GM19035 (cell line): ENCODE data around the gene RTTN.
"Not testable (repeated sequence)": the region's sequence is repeated elsewhere in the genome, so short reads cannot be mapped to it uniquely, and the experiment has no call there.

Experiments used
- ATAC-seq: cut with Tn5 transposase; IDR thresholded peaks from one replicate; pipeline ENCODE4 v1.9.1; 2021; ENCODE audit not compliant: unreplicated experiment

The RTTN gene

GRCh38 chr18:70205421-70206397 lies at the start of gene RTTN:
RTTN (minus strand) TSS chr18:70205687; CDS start chr18:70205658, 29 bp downstream.
- peak; percentile 96 for ATAC-seq

- no peak for ATAC-seq
These were observed 45.3 kb upstream of the RTTN start for GRCh38 chr18:70250781-70251180.

GRCh38 chr18:70249861-70250260 lies 44.4 kb upstream of the RTTN start:
- not testable (repeated sequence) for ATAC-seq

- no peak for ATAC-seq
These were observed 43.6 kb upstream of the RTTN start for GRCh38 chr18:70249118-70249517.

GRCh38 chr18:70246061-70246466 lies 40.6 kb upstream of the RTTN start:
- ATAC-seq: no peak

- no peak for ATAC-seq
These were observed 37.8 kb upstream of the RTTN start for GRCh38 chr18:70243131-70243929.

GRCh38 chr18:70236921-70237320 lies 31.4 kb upstream of the RTTN start:
- not testable (repeated sequence) for ATAC-seq

GRCh38 chr18:70235478-70235877 lies 30.0 kb upstream of the RTTN start:
- no peak for ATAC-seq

- ATAC-seq: no peak
These were observed 29.4 kb upstream of the RTTN start for GRCh38 chr18:70234667-70235459.

- ATAC-seq: no peak
These were observed 28.5 kb upstream of the RTTN start for GRCh38 chr18:70233974-70234373.

- ATAC-seq: no peak
These were observed 26.8 kb upstream of the RTTN start for GRCh38 chr18:70232261-70232660.

- no peak for ATAC-seq
These were observed 24.2 kb upstream of the RTTN start for GRCh38 chr18:70229639-70230038.

GRCh38 chr18:70228536-70228935 lies 23.0 kb upstream of the RTTN start:
- ATAC-seq: no peak

GRCh38 chr18:70227438-70227837 lies 22.0 kb upstream of the RTTN start:
- ATAC-seq: no peak

GRCh38 chr18:70221915-70222278 lies 16.4 kb upstream of the RTTN start:
- no peak for ATAC-seq

GRCh38 chr18:70221156-70221914 lies 15.8 kb upstream of the RTTN start:
- ATAC-seq: no peak

GRCh38 chr18:70220628-70221027 lies 15.1 kb upstream of the RTTN start:
- ATAC-seq: no peak

- no peak for ATAC-seq
These were observed 14.2 kb upstream of the RTTN start for GRCh38 chr18:70219688-70220087.

GRCh38 chr18:70216788-70217187 lies 11.3 kb upstream of the RTTN start:
- ATAC-seq: no peak

GRCh38 chr18:70207181-70207580 lies 1.7 kb upstream of the RTTN start:
- no peak for ATAC-seq
